Left lung (tissue), 10 donors: ENCODE data around the gene SBSN. TPM values are rescaled to one million over a fixed set of nuclear protein-coding genes. Genes with fewer than 3 reads are reported as not detected.

Experiments used
- ATAC-seq: fragments of 200-7000 bp; cut with Tn5 transposase; one replicate; pipeline ENCODE4 v1.9.1; 2020; ENCODE audit warnings: moderate library complexity
- DNase-seq, 4 donors: peaks; one replicate each; pipeline ENCODE4 v3.0.0-alpha.2; 2013 to 2020
- H3K27ac ChIP-seq, 2 donors: fragments of 200-600 bp; sonication (generic) in 1 of 2; one replicate each; pipeline versions ENCODE4 v1.5.0 to v1.8.0; 2020 to 2021
- H3K27me3 ChIP-seq, 2 donors: fragments of 200-600 bp; sonication (generic) in 1 of 2; one replicate each; pipeline versions ENCODE4 v1.5.0 to v1.8.0; 2020 to 2021
- H3K36me3 ChIP-seq, 2 donors: fragments of 200-600 bp; sonication (generic) in 1 of 2; one replicate each; pipeline versions ENCODE4 v1.5.0 to v1.8.0; 2020 to 2021
- H3K4me1 ChIP-seq, 2 donors: fragments of 200-600 bp; one replicate each; pipeline ENCODE4 v1.8.0; 2021
- H3K4me3 ChIP-seq, 2 donors: fragments of 200-600 bp; sonication (generic) in 1 of 2; one replicate each; pipeline versions ENCODE4 v1.5.0 to v1.8.0; 2020 to 2021; ENCODE audit warnings: mild to moderate bottlenecking in 1 of 2
- H3K9me3 ChIP-seq, 2 donors: fragments of 200-600 bp; sonication (generic) in 1 of 2; one replicate each; pipeline versions ENCODE4 v1.5.0 to v1.8.0; 2020 to 2021
- CTCF ChIP-seq, 2 donors: fragments of 200-600 bp; sonication (generic) in 1 of 2; IDR thresholded peaks; one replicate each; pipeline versions ENCODE4 v1.5.0 to v1.8.0; 2021; ENCODE audit warnings: antibody characterized with exemption in 2 of 2
- intact Hi-C, 2 donors: fragments of 100-400 bp; cut with DNase I; formaldehyde crosslinking; loops; one replicate each; pipeline versions ENCODE4 v1.11.2 to v1.14.2; 2022
- polyA plus RNA-seq, 6 donors: library from polyadenylated mRNA; unstranded; fragments of 120-200 nt; gene quantifications; one replicate each; pipeline ENCODE4 v1.2.1, GENCODE V29; 2013; ENCODE audit not compliant: insufficient read length in 6 of 6
- total RNA-seq, 2 donors: library from RNA; stranded (reverse); fragmentation: NEBNext Ultra II Directional; extraction: Animal tissue kit (Norgen Biotek cat#: 25700); gene quantifications; one replicate each; pipeline ENCODE4 v1.2.1, GENCODE V29; 2021
- donor health status: DM: no; HTN: yes; CAD: no.
- donor health status: DM: no; HTN: no; CAD: no.

Gene SBSN
- total and polyA plus RNA-seq, 8 donors: 0.09 to 0.20 (median 0.11) TPM; not detected in 5

GRCh38 chr19:35491836-35492360 is 36.2 kb downstream of the SBSN start:
- Histone ChIP-seq H3K4me1 (peaks cover 0 to 8% of the 10 kb centered on the region in 2 donors), H3K9me3 (no peaks in the 10 kb centered on the region), H3K27ac (no peak overlapping the region), H3K27me3 (peaks cover 0 to 21% of the 10 kb centered on the region in 2 donors), H3K4me3 (no peak overlapping the region), H3K36me3 (no peaks in the 10 kb centered on the region)
- TF ChIP-seq CTCF (IDR thresholded peaks at IDR 0.05): no peak
- no peak for ATAC-seq
- intact Hi-C loops: loop anchor here in 1 of 2 donors (10.0 kb wide), 1 partner anchor 137 kb away; the partner anchor contains the start of gene FFAR3
- DNase-seq: peak in 1 of 4 donors; percentile 65

- DNase-seq (peak in 1 of 4 donors; percentile 40), ATAC-seq (no peak)
- H3K4me1 ChIP-seq: peaks cover 0 to 5% of the 10 kb centered on the region in 2 donors
- no peaks in the 10 kb centered on the region for H3K9me3 ChIP-seq
- no peak within 1 kb of the TSS for H3K4me3 ChIP-seq
- H3K27me3 ChIP-seq: peaks cover 0 to 21% of the 10 kb centered on the region in 2 donors
- H3K27ac ChIP-seq: no peak within 1 kb of the TSS
- intact Hi-C loops: loop anchor here in 1 of 2 donors (10.0 kb wide), 1 partner anchor 136 kb away; the partner anchor contains the start of gene FFAR3
- H3K36me3 ChIP-seq: no peaks in the 10 kb centered on the region
- TF ChIP-seq CTCF (IDR thresholded peaks at IDR 0.05): no peak
These were observed 37.7 kb downstream of the SBSN start, which contains the start of gene KRTDAP for GRCh38 chr19:35490364-35490763. TSS of gene KRTDAP (minus strand) at chr19:35490464. CDS start at chr19:35490442, 22 bp downstream.

GRCh38 chr19:35488677-35489076 is 39.4 kb downstream of the SBSN start:
- ATAC-seq (no peak), DNase-seq (peak in 1 of 4 donors; percentile 28)
- Histone ChIP-seq H3K36me3 (no peaks in the 10 kb centered on the region), H3K9me3 (no peaks in the 10 kb centered on the region), H3K4me3 (no peak overlapping the region), H3K27ac (no peak overlapping the region), H3K4me1 (no peaks in the 10 kb centered on the region), H3K27me3 (peaks cover 0 to 21% of the 10 kb centered on the region in 2 donors)
- no peak for TF ChIP-seq CTCF (IDR thresholded peaks at IDR 0.05)
- intact Hi-C loops: no loop called here

GRCh38 chr19:35487656-35488182 is 40.4 kb downstream of the SBSN start:
- Histone ChIP-seq H3K4me3 (no peak overlapping the region), H3K4me1 (no peaks in the 10 kb centered on the region), H3K36me3 (no peaks in the 10 kb centered on the region), H3K27ac (no peak overlapping the region), H3K27me3 (peaks cover 0 to 21% of the 10 kb centered on the region in 2 donors), H3K9me3 (no peaks in the 10 kb centered on the region)
- no peak for TF ChIP-seq CTCF (IDR thresholded peaks at IDR 0.05)
- ATAC-seq: no peak
- no peak for DNase-seq
- intact Hi-C loops: no loop called here

- TF ChIP-seq CTCF (IDR thresholded peaks at IDR 0.05): no peak
- ATAC-seq (no peak), DNase-seq (no peak)
- no peak overlapping the region for H3K27ac ChIP-seq
- no peak overlapping the region for H3K4me3 ChIP-seq
- H3K9me3 ChIP-seq: no peaks in the 10 kb centered on the region
- peaks cover 0 to 21% of the 10 kb centered on the region in 2 donors for H3K27me3 ChIP-seq
- intact Hi-C loops: no loop called here
- no peaks in the 10 kb centered on the region for H3K36me3 ChIP-seq
- no peaks in the 10 kb centered on the region for H3K4me1 ChIP-seq
These were observed 41.8 kb downstream of the SBSN start for GRCh38 chr19:35486268-35486708.
